GM19372 (cell line): ENCODE measurements around the gene ABCA4.

Experiments
- ATAC-seq: cut with Tn5 transposase; IDR thresholded peaks from one replicate; pipeline ENCODE4 v1.9.1; 2021; ENCODE audit warnings: mild to moderate bottlenecking, low read depth, moderate library complexity; ENCODE audit not compliant: unreplicated experiment

The ABCA4 gene

DNA sequence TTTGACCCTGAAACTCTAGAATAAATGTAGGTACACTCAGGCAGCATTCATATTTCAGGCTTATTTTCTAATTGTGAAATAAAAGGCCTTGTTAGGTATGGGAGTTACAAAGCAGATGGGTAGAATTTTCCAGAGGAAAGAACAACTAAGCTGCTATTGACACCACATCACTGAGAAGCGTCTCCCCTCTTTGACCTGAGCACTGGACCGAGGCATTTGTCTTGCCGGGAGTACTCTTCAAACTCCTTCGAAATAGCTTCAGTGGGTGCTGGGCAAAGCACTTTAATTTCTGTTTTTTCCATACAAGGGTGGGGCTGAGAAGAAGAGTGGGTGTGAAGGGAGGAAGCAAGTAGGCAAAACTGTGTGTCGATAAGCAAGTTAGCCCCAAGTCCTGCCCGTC, 36.4 kb downstream of the ABCA4 start:
- no peak for ATAC-seq

- no peak for ATAC-seq
These were observed 36.9 kb downstream of the ABCA4 start for GRCh38 chr1:94084085-94084484.

- ATAC-seq = no peak
These were observed 37.3 kb downstream of the ABCA4 start for GRCh38 chr1:94083681-94084080.

- no peak for ATAC-seq
These were observed 39.2 kb downstream of the ABCA4 start for GRCh38 chr1:94081566-94082344.

DNA sequence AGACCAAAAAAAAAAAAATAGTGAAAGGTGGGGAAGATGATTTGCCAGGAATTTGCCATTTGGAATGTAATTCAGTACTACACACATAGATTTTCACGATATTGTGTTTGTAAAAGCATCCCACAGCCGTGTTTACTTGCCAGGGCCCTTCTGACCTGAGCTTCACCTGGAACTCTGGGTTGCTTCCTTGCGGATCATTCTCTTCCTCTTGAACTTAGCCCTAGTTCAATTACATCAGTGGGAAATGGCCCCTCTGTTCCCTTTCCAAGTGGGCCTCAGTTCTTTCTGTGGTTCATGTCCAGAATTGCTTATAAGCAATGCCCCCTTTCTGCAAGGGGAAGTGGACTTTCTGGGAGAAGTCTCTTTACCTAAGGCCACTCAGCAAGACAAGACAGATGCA, 41.0 kb downstream of the ABCA4 start:
- no peak for ATAC-seq

DNA sequence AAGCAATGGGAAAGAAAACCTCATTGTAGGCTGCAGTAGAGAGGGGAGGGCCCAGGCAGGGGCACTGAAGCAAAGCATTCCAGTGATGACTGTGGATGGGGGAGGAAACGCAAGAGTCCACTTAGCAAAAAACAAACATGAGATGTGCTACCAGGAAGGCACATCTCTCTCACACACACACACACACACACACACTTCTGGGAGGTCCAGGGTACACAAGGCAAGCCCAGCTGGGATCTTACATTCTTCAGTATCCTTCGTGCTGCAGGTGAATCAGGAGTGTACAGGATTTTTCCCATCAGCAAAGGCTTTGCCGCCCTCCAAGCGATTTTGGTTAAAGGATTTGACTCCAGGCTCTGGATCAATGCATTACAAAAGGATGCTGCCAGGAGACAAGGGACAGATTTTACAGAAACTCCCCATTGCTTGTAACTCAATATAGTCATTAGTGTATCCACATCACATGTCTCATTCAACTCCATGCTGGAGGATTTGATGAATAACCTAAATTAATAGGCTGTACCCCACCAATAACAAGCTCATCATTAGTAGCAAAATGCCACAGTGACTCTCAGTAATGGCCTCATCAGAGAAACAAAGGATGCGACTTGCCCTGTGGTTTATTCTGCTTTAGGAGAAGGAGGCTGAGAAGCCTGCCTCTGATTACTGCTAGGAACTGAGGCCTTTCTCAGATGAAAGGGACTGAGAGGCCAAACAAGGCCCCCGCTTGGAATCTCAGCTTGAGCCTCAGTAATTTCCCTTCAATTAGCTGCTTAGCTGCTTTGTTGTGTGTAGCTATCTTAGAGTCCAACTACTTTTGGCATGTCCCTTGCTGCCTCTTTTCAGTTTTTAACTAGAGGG, 41.6 kb downstream of the ABCA4 start:
- ATAC-seq = no peak

DNA sequence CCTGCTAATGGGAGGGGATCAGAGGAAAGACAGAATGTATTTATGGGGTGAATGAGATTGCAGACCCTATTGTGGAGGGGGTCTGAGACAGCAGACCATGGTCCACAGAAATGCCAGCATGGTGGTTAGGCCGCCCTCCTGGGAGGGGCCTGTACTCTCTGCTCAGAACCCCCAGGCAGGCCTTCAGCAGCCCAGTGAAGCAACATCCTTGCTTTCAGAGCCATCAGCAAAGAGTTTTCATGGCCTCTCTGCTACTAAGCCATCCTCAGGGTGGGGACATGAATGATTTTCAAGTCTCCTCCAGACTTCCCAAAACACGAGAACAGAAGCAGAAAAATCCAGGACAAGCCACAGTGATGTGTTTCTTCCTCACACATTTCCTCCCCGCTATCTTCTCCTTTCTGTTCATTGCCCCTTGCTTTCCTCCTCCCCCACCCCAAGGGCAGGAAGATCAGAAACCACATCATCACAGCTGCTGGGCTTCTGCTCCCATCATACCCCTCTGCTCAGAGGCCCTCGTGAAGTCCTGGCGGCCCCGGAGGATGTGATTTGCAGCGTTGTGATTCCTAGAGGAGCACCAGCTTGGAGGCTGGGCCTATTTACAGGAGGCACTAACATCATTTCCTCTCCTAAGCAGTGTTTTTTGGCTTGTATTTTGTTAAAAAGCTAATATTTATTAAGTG, 48.0 kb downstream of the ABCA4 start:
- no peak for ATAC-seq

DNA sequence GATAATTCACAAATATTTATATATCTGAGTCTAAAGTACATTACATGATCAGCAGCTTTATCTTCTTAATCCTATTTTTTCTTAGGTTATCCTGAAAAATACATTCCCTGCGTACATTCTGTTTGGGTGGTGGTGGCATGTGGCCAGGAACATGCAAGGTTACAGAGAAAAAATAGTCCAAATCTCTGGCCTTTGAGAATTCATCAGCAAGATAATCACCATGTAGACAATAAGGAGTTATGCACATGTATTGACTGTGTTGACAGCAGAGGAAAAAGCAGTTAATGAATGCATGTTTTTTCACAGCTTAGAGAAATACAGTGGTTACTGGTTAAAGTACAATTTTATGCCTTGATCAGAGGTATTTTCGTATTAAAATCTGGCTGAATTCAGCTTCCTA, 49.0 kb downstream of the ABCA4 start:
- no peak for ATAC-seq

DNA sequence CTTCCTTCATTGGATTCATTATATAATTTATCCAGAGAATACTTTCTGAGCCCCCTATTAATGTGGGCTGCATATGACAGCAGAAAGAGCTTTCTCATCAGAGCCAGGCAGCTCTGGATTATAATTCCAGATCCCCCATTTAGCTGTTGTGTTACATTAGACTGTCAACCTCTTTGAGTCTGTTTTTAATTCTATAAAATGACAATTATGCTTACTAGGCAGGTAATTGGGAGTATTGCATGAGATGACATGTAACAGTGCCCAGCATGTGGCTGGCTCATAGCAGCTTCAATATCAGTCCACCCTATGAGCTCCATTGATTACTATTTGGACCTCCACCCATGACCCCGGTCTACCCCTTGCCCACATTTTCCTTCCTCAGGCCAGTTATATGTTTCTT, 49.6 kb downstream of the ABCA4 start:
- no peak for ATAC-seq

GRCh38 chr1:94070865-94071264, 50.1 kb downstream of the ABCA4 start:
- ATAC-seq = no peak

DNA sequence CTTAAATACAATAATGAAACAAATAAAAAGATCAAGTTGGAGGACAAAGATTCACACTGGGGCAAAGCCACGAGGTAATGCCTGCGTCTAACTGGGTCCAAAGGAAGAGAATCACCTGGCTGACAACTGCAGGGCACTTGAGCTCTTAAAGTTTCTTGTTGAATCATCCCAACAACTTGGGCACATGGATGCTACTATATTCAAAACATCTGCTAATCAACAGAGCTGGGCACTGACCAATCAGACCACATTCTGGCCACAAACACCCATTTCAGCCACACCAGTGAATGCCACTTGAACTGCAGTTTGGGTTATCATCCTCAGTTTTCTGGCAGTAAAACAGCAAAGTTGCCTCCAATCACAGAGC, 51.0 kb downstream of the ABCA4 start:
- ATAC-seq = no peak

DNA sequence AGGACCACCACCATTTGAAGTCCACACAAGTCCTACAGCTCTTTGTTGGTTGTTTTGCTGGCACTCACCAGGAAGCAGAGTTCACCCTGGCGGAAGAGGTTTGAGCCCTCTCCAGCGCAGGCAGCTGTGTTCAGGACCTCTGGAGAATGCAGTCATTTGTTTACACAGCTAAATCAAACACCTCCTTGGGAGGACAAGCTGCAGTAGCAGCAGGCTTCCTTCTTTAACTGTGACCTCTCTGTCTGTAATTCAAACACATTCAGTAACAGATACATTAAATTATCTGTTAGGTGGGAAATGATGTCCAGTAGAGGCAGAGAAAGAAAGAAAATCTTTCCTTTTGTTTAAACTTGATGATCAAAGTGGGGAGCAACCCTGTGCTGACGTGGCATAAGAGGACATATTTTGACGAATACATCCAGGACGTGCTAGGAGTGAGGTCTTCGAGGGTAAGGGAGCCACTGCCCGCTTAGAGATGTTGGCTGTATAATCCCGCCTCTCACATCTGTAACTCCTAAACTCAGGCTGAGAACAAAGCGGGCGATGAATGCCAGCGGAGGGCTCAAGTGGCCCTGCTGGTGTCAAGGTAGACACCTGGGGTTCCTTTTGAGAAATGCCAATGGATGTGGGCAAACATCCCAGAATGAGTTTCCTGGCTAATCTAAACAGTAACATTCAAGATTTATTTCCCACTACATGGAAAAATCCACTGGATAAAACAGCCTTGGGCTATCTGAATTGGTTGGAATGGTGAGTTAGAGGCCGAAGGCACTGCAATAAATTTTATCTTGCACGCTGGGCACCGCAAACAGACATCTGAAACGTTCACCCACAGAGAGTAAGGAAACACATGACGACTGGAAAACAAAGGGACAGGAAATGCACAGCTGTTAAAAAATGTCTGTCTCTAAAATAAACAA, 51.7 kb downstream of the ABCA4 start:
- ATAC-seq = no peak

DNA sequence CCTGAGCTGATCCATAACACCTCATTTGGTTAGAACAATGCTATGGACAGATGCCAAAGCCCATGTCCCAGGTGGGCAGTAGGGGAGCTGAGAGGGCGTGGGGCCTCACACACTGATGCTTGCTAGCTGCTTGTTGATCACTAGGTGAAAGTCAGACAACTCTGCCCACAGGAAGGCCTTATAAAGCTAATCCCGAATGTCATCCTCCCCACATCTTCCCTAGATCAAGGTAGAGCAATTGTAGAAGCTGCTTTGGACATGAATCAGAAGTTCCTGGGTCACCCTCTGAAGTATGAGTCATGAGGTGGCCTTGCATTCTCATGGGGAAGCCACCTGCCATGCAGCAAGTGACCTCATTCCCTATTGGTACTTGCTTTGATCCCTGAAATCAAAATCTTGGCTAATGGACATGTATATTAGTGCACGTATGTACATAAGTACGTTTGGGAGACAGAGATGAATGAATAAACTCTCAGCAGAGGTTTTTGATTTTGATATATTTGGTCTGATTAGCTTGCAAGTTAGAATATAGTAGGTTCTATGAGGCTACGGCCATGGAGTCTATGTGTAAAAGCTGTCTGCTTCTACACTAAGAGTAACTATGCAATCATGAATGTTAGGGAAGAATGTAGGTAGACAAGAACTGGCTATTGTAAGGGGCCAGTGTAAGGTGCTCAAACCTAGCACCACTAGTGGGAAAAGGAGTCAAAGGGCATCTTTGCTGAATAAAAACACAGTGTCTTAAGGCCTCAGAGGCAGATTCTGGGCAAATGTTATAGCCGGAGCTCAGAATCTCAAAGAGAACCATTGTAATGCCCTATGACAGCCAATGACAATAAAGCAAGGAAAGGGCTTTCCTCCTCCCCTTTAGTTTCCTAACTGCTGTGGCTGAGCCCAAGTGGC, 52.6 kb downstream of the ABCA4 start:
- ATAC-seq = no peak

- no peak for ATAC-seq
These were observed 53.8 kb downstream of the ABCA4 start for GRCh38 chr1:94067196-94067595.

DNA sequence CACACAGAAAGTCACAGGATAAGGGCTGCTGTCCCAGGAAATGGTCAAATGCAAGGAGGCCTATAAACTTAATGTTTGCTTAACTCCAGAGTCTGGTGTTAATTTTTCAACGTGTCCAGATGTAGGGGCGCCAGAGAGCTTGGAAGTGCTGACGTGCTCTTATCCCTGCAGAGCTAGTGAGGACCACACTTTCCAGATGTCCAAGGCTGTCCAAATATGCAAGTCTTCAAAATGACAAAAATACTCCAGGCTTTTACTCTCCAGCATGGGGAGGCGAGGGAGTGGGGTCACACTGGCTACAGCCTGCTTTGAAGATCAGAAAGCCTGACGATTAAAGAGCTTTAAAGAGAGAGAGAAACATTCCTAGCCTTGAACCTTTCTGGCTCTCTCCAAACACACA, 57.6 kb downstream of the ABCA4 start:
- no peak for ATAC-seq

DNA sequence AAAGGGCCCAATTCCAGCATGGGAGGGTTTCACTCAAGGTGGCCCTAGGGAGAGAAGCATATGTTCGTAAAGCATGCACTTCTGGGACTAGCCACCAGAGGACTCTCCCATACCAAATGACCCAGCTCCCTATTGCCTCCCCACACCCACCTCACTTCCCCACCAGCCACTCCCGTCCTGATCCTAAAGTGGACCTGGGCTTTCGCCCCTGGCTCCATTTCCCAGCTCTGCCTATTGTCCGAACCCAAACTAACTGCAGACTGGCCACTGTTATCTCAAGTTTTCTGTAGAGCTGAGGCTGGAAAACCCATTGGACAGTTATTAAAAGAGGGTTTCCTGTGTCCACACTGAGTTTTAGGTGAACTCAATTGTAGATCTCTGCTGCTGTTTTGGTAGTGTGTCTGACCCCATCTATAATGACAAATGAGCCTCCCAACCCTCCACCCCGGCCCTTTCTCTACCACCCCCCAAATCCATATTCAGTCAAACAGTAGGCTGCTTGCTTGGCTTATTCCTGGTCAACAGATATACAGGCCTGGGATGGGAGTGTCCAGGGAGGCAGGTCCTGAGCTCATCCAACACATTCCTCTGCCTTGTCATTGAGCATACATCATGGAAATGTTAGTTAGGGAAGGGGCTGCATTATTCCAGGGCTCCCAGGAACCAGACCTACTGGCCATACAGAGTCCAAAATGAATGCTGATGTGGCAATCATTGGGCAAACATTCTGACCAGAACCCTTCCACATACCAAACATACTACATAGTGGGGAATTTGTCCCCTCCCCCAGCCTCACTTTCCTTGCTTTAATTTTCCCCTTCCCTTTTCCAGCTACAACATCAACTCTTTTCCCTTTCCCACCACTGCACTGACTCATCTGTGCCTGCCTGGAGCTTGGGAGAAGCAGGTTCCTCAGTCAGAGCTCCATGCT, 59.2 kb downstream of the ABCA4 start:
- ATAC-seq = peak; percentile 79

- no peak for ATAC-seq
These were observed 60.2 kb downstream of the ABCA4 start for GRCh38 chr1:94060720-94061119.

DNA sequence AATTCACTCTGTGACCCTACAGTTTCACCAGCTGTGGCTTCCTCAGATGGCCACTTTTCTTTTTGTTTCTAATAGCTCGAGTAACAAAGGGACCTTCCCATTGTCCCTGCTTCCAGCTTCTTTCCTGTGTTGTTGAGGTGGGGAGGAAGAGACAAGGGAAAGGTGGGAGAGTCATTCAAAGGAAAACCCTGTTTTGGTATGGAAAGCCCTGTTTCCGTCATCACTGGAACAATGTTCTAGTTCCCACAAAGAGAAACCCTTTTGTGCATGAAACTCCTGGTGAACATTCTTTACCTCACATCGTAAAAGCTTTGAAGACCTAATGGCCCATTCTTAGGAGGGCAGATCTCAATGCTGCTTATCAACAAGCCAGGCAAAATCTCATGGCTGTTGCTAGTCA, 62.2 kb downstream of the ABCA4 start:
- ATAC-seq = no peak
